H1 (cell line): ENCODE results near the gene CNTROB. TPM values are rescaled to one million over a fixed set of nuclear protein-coding genes. Genes with fewer than 3 reads are reported as not detected.

ENCODE experiments used
- CTCF ChIA-PET: fragments of 300-600 bp; sonication (Branson Sonifier 250); formaldehyde crosslinking; loops from one replicate; lab custom pipeline; 2021; ENCODE audit not compliant: partially characterized antibody; lab: Charles Lee
- POLR2A ChIA-PET: fragments of 300-600 bp; sonication (Branson Sonifier 250); formaldehyde crosslinking; loops from one replicate; lab custom pipeline; 2021; ENCODE audit warnings: inconsistent platforms; ENCODE audit not compliant: partially characterized antibody; lab: Charles Lee
- DNase-seq, 2 experiments: peaks; one replicate each; pipeline versions ENCODE4 v3.0.0 to v3.0.0-alpha.2; 2010 to 2022; ENCODE audit warnings: low spot score in 2 of 2, low read depth in 1 of 2, mixed read lengths in 1 of 2
- FAIRE-seq: peaks from 2 replicates; lab custom pipeline; 2011; peaks lifted over from hg19 to GRCh38; lab: Jason Lieb, UNC
- H2AFZ ChIP-seq: 2 replicates; pipeline ENCODE4 v1.8.1; 2012; ENCODE audit warnings: low read length, inconsistent platforms
- H2AK5ac ChIP-seq: 2 replicates; pipeline ENCODE4 v1.6.1; 2013; ENCODE audit warnings: low read depth, low read length
- H2BK120ac ChIP-seq: replicated peaks from 2 replicates; pipeline ENCODE3; 2013; ENCODE audit warnings: low read depth, low read length, inconsistent platforms
- H2BK12ac ChIP-seq: 2 replicates; pipeline ENCODE4 v1.6.1; 2013; ENCODE audit warnings: low read depth, low read length
- H2BK15ac ChIP-seq: 2 replicates; pipeline ENCODE4 v1.6.1; 2013; ENCODE audit warnings: low read length
- H2BK20ac ChIP-seq: 2 replicates; pipeline ENCODE4 v1.6.1; 2013; ENCODE audit warnings: low read length
- H2BK5ac ChIP-seq: 2 replicates; pipeline ENCODE4 v1.6.1; 2013; ENCODE audit warnings: low read depth, low read length
- H3K14ac ChIP-seq: 2 replicates; pipeline ENCODE4 v1.6.1; 2013; ENCODE audit warnings: inconsistent platforms; ENCODE audit not compliant: insufficient read length
- H3K18ac ChIP-seq: 2 replicates; pipeline ENCODE4 v1.6.1; 2013; ENCODE audit warnings: low read length; ENCODE audit errors: extremely low read depth
- H3K23ac ChIP-seq: 2 replicates; pipeline ENCODE4 v1.6.1; 2013; ENCODE audit warnings: inconsistent platforms; ENCODE audit not compliant: insufficient read length
- H3K23me2 ChIP-seq: 2 replicates; pipeline ENCODE4 v1.6.1; 2013; ENCODE audit warnings: low read depth, low read length
- H3K27ac ChIP-seq: 2 replicates; pipeline ENCODE4 v1.6.1; 2011; ENCODE audit warnings: low read depth, low read length, inconsistent platforms
- H3K27me3 ChIP-seq, 4 experiments: replicated peaks in 1 of 4; 1 replicate in 1 of 4; 2 replicates in 3 of 4; pipeline versions ENCODE4 v1.6.1 to v1.8.1; 2011 to 2013; ENCODE audit warnings: low read length in 3 of 4, mild to moderate bottlenecking in 3 of 4, inconsistent platforms in 2 of 4, mixed read lengths in 2 of 4, moderate library complexity in 1 of 4; ENCODE audit not compliant: control insufficient read depth in 3 of 4, insufficient read depth in 3 of 4; ENCODE audit errors: extremely low read depth in 1 of 4
- H3K36me3 ChIP-seq, 4 experiments: 2 replicates each; pipeline versions ENCODE4 v1.6.1 to v1.8.1; 2011 to 2013; ENCODE audit warnings: mild to moderate bottlenecking in 4 of 4, low read length in 3 of 4, moderate library complexity in 2 of 4, control low read depth in 1 of 4, inconsistent platforms in 1 of 4; ENCODE audit not compliant: insufficient read depth in 4 of 4, control insufficient read depth in 2 of 4
- H3K4ac ChIP-seq: replicated peaks from 2 replicates; pipeline ENCODE3; 2013; ENCODE audit warnings: low read length, low read depth, mixed read lengths, inconsistent platforms; ENCODE audit not compliant: insufficient read length
- H3K4me1 ChIP-seq, 4 experiments: replicated peaks in 1 of 4; 1 replicate in 1 of 4; 2 replicates in 3 of 4; pipeline versions ENCODE4 v1.6.1 to v1.8.1; 2011 to 2013; ENCODE audit warnings: low read length in 3 of 4, inconsistent platforms in 2 of 4, mixed read lengths in 1 of 4; ENCODE audit not compliant: insufficient read depth in 4 of 4, control insufficient read depth in 3 of 4
- H3K4me2 ChIP-seq, 2 experiments: 2 replicates each; pipeline versions ENCODE4 v1.6.1 to v1.8.1; 2011 to 2013; ENCODE audit warnings: low read depth in 2 of 2, low read length in 2 of 2, control low read depth in 1 of 2, inconsistent platforms in 1 of 2, mild to moderate bottlenecking in 1 of 2; ENCODE audit not compliant: insufficient read depth in 1 of 2
- H3K4me3 ChIP-seq, 4 experiments: fragments of 200-600, 300-600 bp in 1 of 4; sonication (generic), shearing (Covaris generic), sonication (Bioruptor Twin) in 1 of 4; 2 replicates each; pipeline versions ENCODE4 v1.5.1 to v1.8.1; 2011 to 2016; ENCODE audit warnings: low read length in 4 of 4, low read depth in 3 of 4, control low read depth in 2 of 4, inconsistent platforms in 2 of 4, mild to moderate bottlenecking in 2 of 4, mixed read lengths in 1 of 4, moderate library complexity in 1 of 4; ENCODE audit not compliant: insufficient read depth in 2 of 4; ENCODE audit errors: extremely low read depth in 1 of 4
- H3K56ac ChIP-seq: replicated peaks from 2 replicates; pipeline ENCODE3; 2013; ENCODE audit warnings: low read depth, mild to moderate bottlenecking, mixed read lengths, low read length, inconsistent platforms; ENCODE audit not compliant: insufficient read length
- H3K79me1 ChIP-seq: 2 replicates; pipeline ENCODE4 v1.6.1; 2013; ENCODE audit warnings: low read depth, low read length, control low read depth
- H3K79me2 ChIP-seq, 2 experiments: 2 replicates each; pipeline versions ENCODE4 v1.6.1 to v1.8.1; 2012 to 2013; ENCODE audit warnings: low read length in 2 of 2, mild to moderate bottlenecking in 2 of 2, inconsistent platforms in 1 of 2; ENCODE audit not compliant: insufficient read depth in 2 of 2, control insufficient read depth in 1 of 2
- H3K9ac ChIP-seq, 4 experiments: replicated peaks in 1 of 4; 1 replicate in 1 of 4; 2 replicates in 3 of 4; pipeline versions ENCODE4 v1.6.1 to v1.8.1; 2011 to 2013; ENCODE audit warnings: low read depth in 3 of 4, low read length in 3 of 4, control low read depth in 2 of 4, mild to moderate bottlenecking in 2 of 4, moderate library complexity in 2 of 4, inconsistent platforms in 1 of 4; ENCODE audit errors: extremely low read depth in 1 of 4
- H3K9me3 ChIP-seq, 2 experiments: 2 replicates each; pipeline versions ENCODE4 v1.6.1 to v1.8.1; 2012 to 2013; ENCODE audit warnings: mild to moderate bottlenecking in 2 of 2, moderate library complexity in 2 of 2, control low read depth in 1 of 2, inconsistent platforms in 1 of 2, low read depth in 1 of 2, low read length in 1 of 2, mixed read lengths in 1 of 2; ENCODE audit not compliant: insufficient read depth in 2 of 2
- H4K20me1 ChIP-seq, 2 experiments: replicated peaks in 1 of 2; 2 replicates each; pipeline versions ENCODE3 to v1.8.1; 2011 to 2013; ENCODE audit warnings: inconsistent platforms in 2 of 2, low read length in 2 of 2, mild to moderate bottlenecking in 1 of 2; ENCODE audit not compliant: insufficient read depth in 2 of 2, control insufficient read depth in 1 of 2
- H4K5ac ChIP-seq: 2 replicates; pipeline ENCODE4 v1.6.1; 2013; ENCODE audit warnings: low read length, low read depth, mixed read lengths, inconsistent platforms; ENCODE audit not compliant: insufficient read length
- H4K8ac ChIP-seq: 2 replicates; pipeline ENCODE4 v1.8.0; 2013; ENCODE audit warnings: mild to moderate bottlenecking, moderate library complexity, low read length, inconsistent platforms; ENCODE audit not compliant: insufficient read depth; ENCODE audit errors: extremely low read depth
- H4K91ac ChIP-seq: replicated peaks from 2 replicates; pipeline ENCODE3; 2013; ENCODE audit warnings: low read length, mixed read lengths, inconsistent platforms; ENCODE audit not compliant: insufficient read length
- ASH2L ChIP-seq: fragments of 200-600, 300-600 bp; sonication (generic); IDR thresholded peaks from one replicate; pipeline ENCODE4 v1.7.1; 2017; ENCODE audit warnings: low read length
- BACH1 ChIP-seq: IDR thresholded peaks from 2 replicates; pipeline ENCODE4 v1.6.1; 2012; ENCODE audit warnings: low read length, improper control_type of control experiment
- CHD1 ChIP-seq: IDR thresholded peaks from 2 replicates; pipeline ENCODE4 v1.6.1; 2012; ENCODE audit warnings: low read depth, low read length, improper control_type of control experiment
- EP300 ChIP-seq, 2 experiments: IDR thresholded peaks; 1 replicate in 1 of 2; 2 replicates in 1 of 2; pipeline ENCODE4 v1.6.1; 2011 to 2012; ENCODE audit warnings: low read depth in 2 of 2, low read length in 2 of 2, mild to moderate bottlenecking in 2 of 2, borderline replicate concordance in 1 of 2, inconsistent platforms in 1 of 2, moderate library complexity in 1 of 2
- KDM5A ChIP-seq: fragments of 200-600 bp; IDR thresholded peaks from 2 replicates; pipeline ENCODE4 v1.7.1; 2012; ENCODE audit warnings: mild to moderate bottlenecking, low read length, inconsistent platforms, mixed read lengths
- NRF1 ChIP-seq: IDR thresholded peaks from 2 replicates; pipeline ENCODE4 v1.6.1; 2011; ENCODE audit warnings: mild to moderate bottlenecking, low read depth, low read length, improper control_type of control experiment
- PHF8 ChIP-seq: fragments of 200-600 bp; sonication (generic); conservative IDR thresholded peaks from 2 replicates; pipeline ENCODE4 v1.7.1; 2012; ENCODE audit warnings: low read depth, mild to moderate bottlenecking, inconsistent platforms, low read length, moderate library complexity
- POLR2AphosphoS5 ChIP-seq: IDR thresholded peaks from 2 replicates; pipeline ENCODE4 v1.6.1; 2011; ENCODE audit warnings: low read depth, low read length
- POU5F1 ChIP-seq: IDR thresholded peaks from 2 replicates; pipeline ENCODE4 v1.6.1; 2011; ENCODE audit warnings: low read depth, mild to moderate bottlenecking, low read length, moderate library complexity
- RAD21 ChIP-seq, 2 experiments: IDR thresholded peaks in 1 of 2; conservative IDR thresholded peaks in 1 of 2; 2 replicates each; pipeline ENCODE4 v1.6.1; 2011; ENCODE audit warnings: low read depth in 2 of 2, low read length in 2 of 2, improper control_type of control experiment in 1 of 2, inconsistent platforms in 1 of 2, mild to moderate bottlenecking in 1 of 2, moderate library complexity in 1 of 2
- RNF2 ChIP-seq: fragments of 200-900, 300-1000 bp; sonication (generic); IDR thresholded peaks from 2 replicates; pipeline ENCODE4 v1.7.1; 2016; ENCODE audit warnings: borderline replicate concordance, low read depth, mild to moderate bottlenecking, antibody characterized with exemption, low read length; ENCODE audit not compliant: poor library complexity, severe bottlenecking; ENCODE audit errors: missing control alignments
- SAP30 ChIP-seq: fragments of 300-600 bp; sonication (generic); IDR thresholded peaks from 2 replicates; pipeline ENCODE4 v1.7.1; 2012; ENCODE audit warnings: low read length, moderate library complexity, mild to moderate bottlenecking, inconsistent platforms; ENCODE audit not compliant: insufficient read depth, insufficient replicate concordance
- SP4 ChIP-seq: IDR thresholded peaks from 2 replicates; pipeline ENCODE4 v1.6.1; 2012; ENCODE audit warnings: low read length, inconsistent platforms
- TCF12 ChIP-seq: IDR thresholded peaks from 2 replicates; pipeline ENCODE4 v1.6.1; 2011; ENCODE audit warnings: low read depth, mild to moderate bottlenecking, low read length
- WGBS, 2 experiments: shearing (Covaris generic) in 1 of 2; methylation state at CpG; one replicate each; pipeline versions ENCODE4 v1.1.6 to v1.1.7; 2013 to 2015; ENCODE audit warnings: low lambda C conversion rate in 2 of 2, mixed read lengths in 2 of 2, inconsistent platforms in 1 of 2, low coverage in 1 of 2, missing lambda C conversion rate in 1 of 2; ENCODE audit not compliant: insufficient replicate concordance in 2 of 2, insufficient coverage in 1 of 2, insufficient read length in 1 of 2; ENCODE audit errors: extremely low coverage in 1 of 2, missing lambda C conversion rate in 1 of 2; 5-methylcytosine and 5-hydroxymethylcytosine counted together
- polyA plus RNA-seq, 7 experiments: library from polyadenylated mRNA; depleted of rRNA in 3 of 7; stranded (reverse) in 5 of 7; unstranded in 2 of 7; fragments of >200 nt in 5 of 7; fragments of 200-250 nt in 2 of 7; gene quantifications; 1 replicate in 5 of 7; 2 replicates in 1 of 7; 4 replicates in 1 of 7; pipeline versions ENCODE4 v1.2.1 to v1.2.3, GENCODE V29; 2011 to 2013; ENCODE audit warnings: missing spikeins in 2 of 7, mixed read lengths in 2 of 7
- total RNA-seq: library from RNA; stranded (reverse); fragmentation: NEBNext Ultra II Directional; extraction: Animal tissue kit (Norgen Biotek cat#: 25700); gene quantifications from 2 replicates; pipeline ENCODE4 v1.2.1, GENCODE V29; 2021

The CNTROB gene
- total and polyA plus RNA-seq, 2 of the 8 experiments (the other 6 are each of a cell fraction or from before 2014, with no cell fraction given), result 20.5 to 31.9 TPM

GRCh38 chr17:7977039-7977438 lies 45.0 kb downstream of the CNTROB start:
- H2AK5ac ChIP-seq, result no peak overlapping the region

More at GRCh38 chr17:7977039-7977438, 45.0 kb downstream of the CNTROB start:
- DNase-seq (no peak), FAIRE-seq (no peak)
- Histone ChIP-seq H3K36me3 (no peaks in the 10 kb centered on the region), H3K4me3 (no peak overlapping the region), H3K56ac (no peak overlapping the region), H3K4ac (no peak overlapping the region), H3K79me1 (no peaks in the 10 kb centered on the region), H3K4me2 (no peak overlapping the region), H2BK20ac (no peak overlapping the region), H3K9ac (no peak overlapping the region), H4K91ac (no peak overlapping the region), H4K8ac (no peak overlapping the region), H3K27me3 (no peaks in the 10 kb centered on the region), H3K14ac (no peak overlapping the region), H3K23ac (no peak overlapping the region), H3K9me3 (peaks cover 8% of the 10 kb centered on the region in 2 experiments; a peak in 3 of 4 replicates), H3K23me2 (no peaks in the 10 kb centered on the region), H4K20me1 (no peaks in the 10 kb centered on the region), H3K18ac (no peak overlapping the region), H2BK12ac (no peak overlapping the region), H2BK120ac (no peak overlapping the region), H3K4me1 (no peaks in the 10 kb centered on the region), H2BK15ac (no peak overlapping the region), H2AFZ (no peak overlapping the region), H3K27ac (no peak overlapping the region), H3K79me2 (no peaks in the 10 kb centered on the region), H2BK5ac (no peak overlapping the region), H4K5ac (no peak overlapping the region)
- POLR2A ChIA-PET, result no interaction called here
- WGBS, 2 experiments, result 91% methylated on average over 4 of the region's 4 CpGs; no CpG with 5 or more reads in 1 of the 2 experiments
- no peak for TF ChIP-seq TCF12
- no peak for TF ChIP-seq NRF1
- no peak for TF ChIP-seq ASH2L
- TF ChIP-seq SP4, result no peak
- no peak for TF ChIP-seq EP300 (IDR thresholded peaks at IDR 0.05; ENCODE audit: borderline replicate concordance in 1 of 2, low read depth in 2 of 2, low read length in 2 of 2)
- no peak for TF ChIP-seq POLR2AphosphoS5
- TF ChIP-seq POU5F1, result no peak
- TF ChIP-seq KDM5A, result no peak
- TF ChIP-seq SAP30, result no peak
- TF ChIP-seq RNF2, result no peak
- TF ChIP-seq CHD1, result no peak
- no peak for TF ChIP-seq RAD21 (IDR thresholded peaks at IDR 0.05 in 1 of 2, conservative IDR thresholded peaks at IDR 0.05 in 1 of 2; ENCODE audit: low read depth in 2 of 2, low read length in 2 of 2)
- no peak for TF ChIP-seq BACH1
- TF ChIP-seq PHF8, result no peak
- CTCF ChIA-PET, result interaction anchor here (0.6 to 2.7 kb wide), 5 partner anchors 8 to 155 kb away, joined by 3 to 17 read pairs (median 4); no protein-coding TSS in a partner anchor
